Natural killer cell (primary cell): ENCODE data around the gene ANOS1. TPM values are rescaled to one million over a fixed set of nuclear protein-coding genes. Genes with fewer than 3 reads are reported as not detected.

Source experiments
- ATAC-seq, 3 donors: fragments of 150-1000 bp in 2 of 3; fragments of 200-7000 bp in 1 of 3; cut with Tn5 transposase; 1 replicate in 1 of 3; 2 replicates in 2 of 3; pipeline ENCODE4 v1.10.0; 2021; ENCODE audit warnings: mild to moderate bottlenecking in 2 of 3, moderate library complexity in 2 of 3
- DNase-seq, 2 donors: peaks; one replicate each; pipeline versions ENCODE4 v3.0.0 to v3.0.0-alpha.2; 2013 to 2021; ENCODE audit warnings: mixed read lengths in 1 of 2
- H3K27ac ChIP-seq: one replicate; pipeline ENCODE4 v1.5.1; 2013; ENCODE audit warnings: mild to moderate bottlenecking, low read length
- H3K27me3 ChIP-seq: one replicate; pipeline ENCODE4 v1.6.1; 2013; ENCODE audit warnings: low read length; ENCODE audit not compliant: control insufficient read depth, insufficient read depth
- H3K36me3 ChIP-seq: one replicate; pipeline ENCODE4 v1.6.1; 2013; ENCODE audit warnings: low read length; ENCODE audit not compliant: control insufficient read depth, insufficient read depth
- H3K4me1 ChIP-seq: one replicate; pipeline ENCODE4 v1.6.1; 2013; ENCODE audit warnings: low read length; ENCODE audit not compliant: control insufficient read depth, insufficient read depth
- H3K4me3 ChIP-seq: one replicate; pipeline ENCODE4 v1.5.1; 2013; ENCODE audit warnings: low read length
- H3K9me3 ChIP-seq: one replicate; pipeline ENCODE4 v1.6.1; 2013; ENCODE audit warnings: low read length; ENCODE audit not compliant: control insufficient read depth, insufficient read depth
- H3K27ac Mint-ChIP-seq, 2 donors: one replicate each; pipeline ENCODE4 v1.8.0; 2022; ENCODE audit warnings: mild to moderate bottlenecking in 2 of 2, mixed read lengths in 2 of 2, moderate library complexity in 1 of 2
- H3K27me3 Mint-ChIP-seq, 2 donors: one replicate each; pipeline ENCODE4 v1.8.0; 2022; ENCODE audit warnings: low read depth in 2 of 2, mixed read lengths in 2 of 2
- H3K36me3 Mint-ChIP-seq: one replicate; pipeline ENCODE4 v1.8.0; 2022; ENCODE audit warnings: mixed read lengths
- H3K4me1 Mint-ChIP-seq, 2 donors: one replicate each; pipeline ENCODE4 v1.8.0; 2022; ENCODE audit warnings: mixed read lengths in 2 of 2
- H3K4me3 Mint-ChIP-seq: one replicate; pipeline ENCODE4 v1.8.0; 2022; ENCODE audit warnings: mild to moderate bottlenecking, moderate library complexity, mixed read lengths
- H3K9me3 Mint-ChIP-seq, 2 donors: one replicate each; pipeline ENCODE4 v1.8.0; 2022; ENCODE audit warnings: mixed read lengths in 2 of 2
- CTCF ChIP-seq: fragments of 200-600 bp; IDR thresholded peaks from one replicate; pipeline ENCODE4 v1.8.0; 2022; ENCODE audit warnings: antibody characterized with exemption
- WGBS: methylation state at CpG from one replicate; pipeline ENCODE4 v1.1.7; 2013; ENCODE audit warnings: missing lambda C conversion rate; ENCODE audit not compliant: insufficient coverage; 5-methylcytosine and 5-hydroxymethylcytosine counted together
- intact Hi-C: fragments of 100-400 bp; cut with micrococcal nuclease; formaldehyde crosslinking; loops from one replicate; pipeline ENCODE4 v1.14.2; 2022
- total RNA-seq, 4 donors: library from RNA; stranded (reverse); fragments of 120-200 nt in 1 of 4; gene quantifications; one replicate each; pipeline versions ENCODE4 v1.2.3 to v1.2.4, GENCODE V29; 2013 to 2022

Gene ANOS1
- total RNA-seq, 3 donors from 2014 or later (not counting 1 experiment from before 2014, with no cell fraction given): not detected

DNA sequence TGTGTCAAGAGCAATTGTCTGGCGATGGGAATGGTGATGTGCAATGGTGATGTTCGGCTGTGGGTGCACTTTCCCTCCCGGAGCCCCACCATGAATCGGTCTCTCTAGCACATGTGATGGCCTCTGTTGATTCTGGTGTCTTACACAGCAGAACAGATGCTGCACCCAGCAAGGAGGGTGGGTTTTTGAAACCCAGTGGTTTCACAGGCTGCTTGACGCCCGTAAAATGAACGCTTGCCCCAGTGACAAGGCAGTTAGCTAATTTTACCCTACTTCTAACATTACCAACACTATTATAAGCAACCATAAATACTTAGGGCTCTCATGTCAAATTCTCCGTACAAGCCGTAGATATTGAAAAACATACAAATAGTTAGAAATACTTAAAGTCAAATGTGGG, 5.9 kb upstream of the ANOS1 start:
- 97% methylated on average over 7 of the region's 9 CpGs for WGBS
- DNase-seq (no peak), ATAC-seq (no peak)
- Mint-ChIP-seq H3K27me3 (peaks cover 6 to 21% of the 10 kb centered on the region in 2 donors), H3K27ac (no peak overlapping the region), H3K36me3 (no peaks in the 10 kb centered on the region), H3K9me3 (no peaks in the 10 kb centered on the region), H3K4me3 (no peak overlapping the region), H3K4me1 (no peaks in the 10 kb centered on the region)
- no peak for TF ChIP-seq CTCF
- Histone ChIP-seq H3K4me1 (no peaks in the 10 kb centered on the region), H3K9me3 (no peaks in the 10 kb centered on the region), H3K36me3 (no peaks in the 10 kb centered on the region), H3K4me3 (no peak overlapping the region), H3K27ac (no peak overlapping the region), H3K27me3 (no peaks in the 10 kb centered on the region)
- intact Hi-C loops: loop anchor here (1.0 kb wide), 1 partner anchor 742 kb away; no protein-coding TSS in a partner anchor

- no peak overlapping the region for H3K4me3 ChIP-seq
- H3K27me3 Mint-ChIP-seq: peaks cover 14 to 36% of the 10 kb centered on the region in 2 donors
- H3K9me3 Mint-ChIP-seq: no peaks in the 10 kb centered on the region
- no peaks in the 10 kb centered on the region for H3K9me3 ChIP-seq
- no peaks in the 10 kb centered on the region for H3K36me3 Mint-ChIP-seq
- no peak for TF ChIP-seq CTCF
- no peak overlapping the region for H3K4me3 Mint-ChIP-seq
- intact Hi-C loops: no loop called here
- 3% methylated on average over 59 of the region's 69 CpGs for WGBS
- ATAC-seq: no peak
- DNase-seq: no peak
- H3K36me3 ChIP-seq: no peaks in the 10 kb centered on the region
- no peaks in the 10 kb centered on the region for H3K4me1 ChIP-seq
- no peaks in the 10 kb centered on the region for H3K4me1 Mint-ChIP-seq
- H3K27ac ChIP-seq: no peak overlapping the region
- no peak overlapping the region for H3K27ac Mint-ChIP-seq
- H3K27me3 ChIP-seq: no peaks in the 10 kb centered on the region
Observed at GRCh38 chrX:8730812-8731558, 952 bp downstream of the ANOS1 start.

- H3K9me3 ChIP-seq: no peaks in the 10 kb centered on the region
- no peak overlapping the region for H3K27ac Mint-ChIP-seq
- no peak for ATAC-seq
- H3K36me3 ChIP-seq: no peaks in the 10 kb centered on the region
- peaks cover 14 to 36% of the 10 kb centered on the region in 2 donors for H3K27me3 Mint-ChIP-seq
- H3K27me3 ChIP-seq: no peaks in the 10 kb centered on the region
- no peak overlapping the region for H3K4me3 Mint-ChIP-seq
- no peak for TF ChIP-seq CTCF
- no peak overlapping the region for H3K4me3 ChIP-seq
- no peak overlapping the region for H3K27ac ChIP-seq
- no peaks in the 10 kb centered on the region for H3K9me3 Mint-ChIP-seq
- no CpG with 5 or more reads among the region's 2 CpGs for WGBS
- H3K4me1 ChIP-seq: no peaks in the 10 kb centered on the region
- no peaks in the 10 kb centered on the region for H3K4me1 Mint-ChIP-seq
- no peaks in the 10 kb centered on the region for H3K36me3 Mint-ChIP-seq
- DNase-seq: no peak
- intact Hi-C loops: no loop called here
Observed at GRCh38 chrX:8729811-8730210, 2.1 kb downstream of the ANOS1 start.
